Endothelial cell of umbilical vein (primary cell): ENCODE results near the gene SUMO2. TPM values are rescaled to one million over a fixed set of nuclear protein-coding genes. Genes with fewer than 3 reads are reported as not detected.

Experiments used
- BruUV-seq: library from RNA; stranded (reverse); fragments of 400-500 nt; replicated peaks from 2 replicates; lab custom pipeline; 2021; lab: Mats Ljungman, UMichigan
- CTCF ChIA-PET: fragments of 300-600, 350-600 bp; sonication (Branson Sonifier 250); formaldehyde crosslinking; loops from one replicate; lab custom pipeline; 2021; ENCODE audit warnings: antibody characterized with exemption, inconsistent platforms; lab: Charles Lee
- POLR2A ChIA-PET: fragments of 300-600, 350-600 bp; sonication (Branson Sonifier 250); formaldehyde crosslinking; loops from one replicate; lab custom pipeline; 2021; ENCODE audit warnings: antibody characterized with exemption, inconsistent platforms; lab: Charles Lee
- DNase-seq: peaks from one replicate; pipeline ENCODE4 v3.0.0-alpha.2; 2011; ENCODE audit warnings: low read depth, low spot score
- FAIRE-seq: peaks from 2 replicates; lab custom pipeline; 2011; peaks lifted over from hg19 to GRCh38; lab: Jason Lieb, UNC
- H2AFZ ChIP-seq: 2 replicates; pipeline ENCODE4 v1.6.0; 2012; ENCODE audit warnings: low read depth, low read length, control low read depth, inconsistent platforms
- H3K27ac ChIP-seq: 2 replicates; pipeline ENCODE4 v1.5.1; 2011; ENCODE audit warnings: low read depth, mild to moderate bottlenecking, control low read depth, low read length, moderate library complexity; ENCODE audit not compliant: insufficient read depth
- H3K27me3 ChIP-seq, 2 experiments: 2 replicates each; pipeline versions ENCODE4 v1.6.0 to v1.6.1; 2011; ENCODE audit warnings: low read length in 2 of 2, mixed read lengths in 1 of 2; ENCODE audit not compliant: control insufficient read depth in 2 of 2, insufficient read depth in 2 of 2
- H3K36me3 ChIP-seq, 2 experiments: 2 replicates in 1 of 2; 3 replicates in 1 of 2; pipeline ENCODE4 v1.5.1; 2011; ENCODE audit warnings: low read length in 2 of 2, mild to moderate bottlenecking in 1 of 2, moderate library complexity in 1 of 2; ENCODE audit not compliant: control insufficient read depth in 2 of 2, insufficient read depth in 2 of 2; ENCODE audit errors: extremely low read depth in 1 of 2
- H3K4me1 ChIP-seq: 3 replicates; pipeline ENCODE4 v1.5.1; 2011; ENCODE audit warnings: mild to moderate bottlenecking, low read length; ENCODE audit not compliant: control insufficient read depth, insufficient read depth; ENCODE audit errors: extremely low read depth
- H3K4me2 ChIP-seq: 2 replicates; pipeline ENCODE4 v1.6.1; 2011; ENCODE audit warnings: low read length, control low read depth, mixed read lengths; ENCODE audit not compliant: insufficient read depth
- H3K4me3 ChIP-seq, 3 experiments: fragments of 200-600 bp in 1 of 3; sonication (generic), shearing (Covaris generic) in 1 of 3; replicated peaks in 1 of 3; 2 replicates each; pipeline ENCODE4 v1.5.1; 2011 to 2016; ENCODE audit warnings: control low read depth in 3 of 3, low read length in 3 of 3, mild to moderate bottlenecking in 2 of 3, inconsistent platforms in 1 of 3, low read depth in 1 of 3, moderate library complexity in 1 of 3; ENCODE audit not compliant: insufficient read depth in 1 of 3
- H3K79me2 ChIP-seq: 2 replicates; pipeline ENCODE4 v1.6.0; 2012; ENCODE audit warnings: low read length, inconsistent platforms; ENCODE audit not compliant: control insufficient read depth, insufficient read depth
- H3K9ac ChIP-seq: replicated peaks from 2 replicates; pipeline ENCODE3; 2011; ENCODE audit warnings: low read length, control low read depth; ENCODE audit not compliant: insufficient read depth; ENCODE audit errors: extremely low read depth
- H3K9me1 ChIP-seq: replicated peaks from 3 replicates; pipeline ENCODE4 v1.6.0; 2011; ENCODE audit warnings: mild to moderate bottlenecking, low read length; ENCODE audit not compliant: control insufficient read depth, insufficient read depth; ENCODE audit errors: extremely low read depth
- H3K9me3 ChIP-seq: replicated peaks from 2 replicates; pipeline ENCODE4 v1.5.1; 2012; ENCODE audit warnings: low read length, inconsistent platforms; ENCODE audit not compliant: control insufficient read depth, insufficient read depth
- H4K20me1 ChIP-seq: replicated peaks from 2 replicates; pipeline ENCODE3; 2011; ENCODE audit warnings: mild to moderate bottlenecking, low read length; ENCODE audit not compliant: control insufficient read depth, insufficient read depth; ENCODE audit errors: extremely low read depth
- EZH2 ChIP-seq: IDR thresholded peaks from 2 replicates; pipeline ENCODE4 v1.6.1; 2012; ENCODE audit warnings: borderline replicate concordance, low read depth, mild to moderate bottlenecking, moderate library complexity, low read length, inconsistent platforms; ENCODE audit not compliant: severe bottlenecking
- FOS ChIP-seq: IDR thresholded peaks from 2 replicates; pipeline ENCODE4 v1.6.1; 2011; ENCODE audit warnings: mild to moderate bottlenecking, low read length, moderate library complexity, borderline replicate concordance; ENCODE audit not compliant: insufficient read depth
- GATA2 ChIP-seq: IDR thresholded peaks from 2 replicates; pipeline ENCODE4 v1.7.0; 2011; ENCODE audit warnings: low read depth, mild to moderate bottlenecking, moderate library complexity, mixed read lengths, low read length; ENCODE audit not compliant: insufficient read length, insufficient read depth
- JUN ChIP-seq: IDR thresholded peaks from 2 replicates; pipeline ENCODE4 v1.6.1; 2011; ENCODE audit warnings: borderline replicate concordance, low read depth; ENCODE audit not compliant: insufficient read length, insufficient read depth
- MYC ChIP-seq: IDR thresholded peaks from one replicate; pipeline ENCODE4 v1.6.1; 2011; ENCODE audit warnings: mild to moderate bottlenecking, low read depth, low read length
- POLR2A ChIP-seq: IDR thresholded peaks from 2 replicates; pipeline ENCODE4 v1.6.1; 2012; ENCODE audit warnings: low read depth, mild to moderate bottlenecking, control low read depth, low read length
- POLR2AphosphoS5 ChIP-seq: IDR thresholded peaks from 2 replicates; pipeline ENCODE4 v1.6.1; 2012; ENCODE audit warnings: low read depth, mild to moderate bottlenecking, control low read depth, low read length, moderate library complexity; ENCODE audit not compliant: insufficient read depth
- dilution Hi-C: fragments of 300-500 bp; cut with MboI; formaldehyde crosslinking; loops from one replicate; pipeline ENCODE4 v1.15.0; 2019; ENCODE audit warnings: low sequenced_read_pairs; ENCODE audit not compliant: extremely low pct_ligation_motif_present
- intact Hi-C: fragments of 100-400 bp; cut with micrococcal nuclease; formaldehyde crosslinking; loops from one replicate; pipeline ENCODE4 v1.10.0; 2022
- polyA plus RNA-seq, 4 experiments: library from polyadenylated mRNA; depleted of rRNA in 3 of 4; stranded (reverse) in 3 of 4; unstranded in 1 of 4; fragments of >200 nt; gene quantifications; 2 replicates each; pipeline versions ENCODE4 v1.2.1 to v1.2.3, GENCODE V29; 2011 to 2012; ENCODE audit warnings: missing spikeins in 1 of 4
- total RNA-seq: library from RNA; stranded (reverse); gene quantifications from 2 replicates; pipeline ENCODE4 v1.2.3, GENCODE V29; 2021
- TF ChIP-seq, protein P1 (sequence below): IDR thresholded peaks from 2 replicates; pipeline ENCODE4 v1.6.1; 2011; ENCODE audit not compliant: insufficient read depth, insufficient read length
- TF ChIP-seq, protein P2 (sequence below), 2 donors: IDR thresholded peaks; 1 replicate in 1 of 2; 2 replicates in 1 of 2; pipeline ENCODE4 v1.5.1; 2011; ENCODE audit warnings: low read length in 2 of 2, mild to moderate bottlenecking in 2 of 2, moderate library complexity in 2 of 2, control low read depth in 1 of 2, inconsistent platforms in 1 of 2, low read depth in 1 of 2; ENCODE audit not compliant: insufficient read depth in 1 of 2; ENCODE audit errors: extremely low read depth in 1 of 2

SUMO2 gene
- total and polyA plus RNA-seq, 2 donors (not counting 3 experiments of a cell fraction or from before 2014, with no cell fraction given), result 75.6 to 437 TPM

DNA sequence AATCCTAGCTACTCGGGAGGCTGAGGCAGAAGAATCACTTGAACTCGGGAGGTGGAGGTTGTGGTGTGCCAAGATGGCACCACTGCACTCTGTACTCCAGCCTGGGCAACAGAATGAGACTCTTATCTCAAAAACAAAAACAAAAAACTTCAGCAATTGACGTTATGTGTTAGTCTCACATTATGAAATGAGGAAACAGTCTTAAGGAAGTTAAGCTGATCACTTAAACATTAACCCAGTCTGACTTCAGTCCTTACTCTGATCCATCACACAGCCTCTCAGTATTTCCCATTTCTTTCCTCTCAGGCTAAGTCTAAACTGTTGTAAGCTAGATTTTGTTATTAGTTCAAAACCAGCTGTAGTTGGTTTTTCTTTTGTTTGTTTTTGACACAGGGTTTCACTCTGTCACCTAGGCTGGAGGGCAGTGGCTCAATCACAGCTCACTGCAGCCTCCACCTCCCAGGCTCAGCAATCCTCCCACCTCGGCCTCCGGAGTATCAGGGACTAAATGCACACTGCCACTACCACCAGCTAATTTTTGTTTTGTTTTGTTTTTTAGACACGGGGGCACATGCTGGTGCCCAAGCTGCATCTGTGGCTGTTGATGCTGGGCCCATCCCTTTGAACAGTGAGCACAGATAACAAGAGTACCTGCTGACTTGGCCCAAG is 34.7 kb downstream of the SUMO2 start:
- Histone ChIP-seq H2AFZ (no peak overlapping the region), H3K9me1 (no peaks in the 10 kb centered on the region), H3K27ac (no peak overlapping the region), H3K9ac (no peak overlapping the region), H3K27me3 (no peaks in the 10 kb centered on the region), H3K36me3 (peaks cover 21 to 37% of the 10 kb centered on the region in 2 experiments), H3K79me2 (peaks cover 85% of the 10 kb centered on the region), H4K20me1 (no peaks in the 10 kb centered on the region), H3K4me3 (no peak overlapping the region), H3K9me3 (no peaks in the 10 kb centered on the region), H3K4me2 (no peak overlapping the region), H3K4me1 (peaks cover 9% of the 10 kb centered on the region)
- no TSS peak for BruUV-seq
- DNase-seq, result no peak
- intact Hi-C loops, result no loop called here
- CTCF ChIA-PET, result interaction anchor here (0.8 to 4.9 kb wide), 5 partner anchors 12 to 54 kb away, joined by 3 to 20 read pairs (median 4); no protein-coding TSS in a partner anchor
- dilution Hi-C loops, result no loop called here
- no peak for FAIRE-seq
- POLR2A ChIA-PET, result no interaction called here
- TF ChIP-seq MYC, result no peak
- TF ChIP-seq, protein P1, sequence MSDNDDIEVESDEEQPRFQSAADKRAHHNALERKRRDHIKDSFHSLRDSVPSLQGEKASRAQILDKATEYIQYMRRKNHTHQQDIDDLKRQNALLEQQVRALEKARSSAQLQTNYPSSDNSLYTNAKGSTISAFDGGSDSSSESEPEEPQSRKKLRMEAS, result no peak
- TF ChIP-seq FOS, result no peak
- TF ChIP-seq, protein P2, sequence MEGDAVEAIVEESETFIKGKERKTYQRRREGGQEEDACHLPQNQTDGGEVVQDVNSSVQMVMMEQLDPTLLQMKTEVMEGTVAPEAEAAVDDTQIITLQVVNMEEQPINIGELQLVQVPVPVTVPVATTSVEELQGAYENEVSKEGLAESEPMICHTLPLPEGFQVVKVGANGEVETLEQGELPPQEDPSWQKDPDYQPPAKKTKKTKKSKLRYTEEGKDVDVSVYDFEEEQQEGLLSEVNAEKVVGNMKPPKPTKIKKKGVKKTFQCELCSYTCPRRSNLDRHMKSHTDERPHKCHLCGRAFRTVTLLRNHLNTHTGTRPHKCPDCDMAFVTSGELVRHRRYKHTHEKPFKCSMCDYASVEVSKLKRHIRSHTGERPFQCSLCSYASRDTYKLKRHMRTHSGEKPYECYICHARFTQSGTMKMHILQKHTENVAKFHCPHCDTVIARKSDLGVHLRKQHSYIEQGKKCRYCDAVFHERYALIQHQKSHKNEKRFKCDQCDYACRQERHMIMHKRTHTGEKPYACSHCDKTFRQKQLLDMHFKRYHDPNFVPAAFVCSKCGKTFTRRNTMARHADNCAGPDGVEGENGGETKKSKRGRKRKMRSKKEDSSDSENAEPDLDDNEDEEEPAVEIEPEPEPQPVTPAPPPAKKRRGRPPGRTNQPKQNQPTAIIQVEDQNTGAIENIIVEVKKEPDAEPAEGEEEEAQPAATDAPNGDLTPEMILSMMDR (IDR thresholded peaks at IDR 0.05; ENCODE audit: extremely low read depth in 1 of 2, insufficient read depth in 1 of 2, low read depth in 1 of 2, low read length in 2 of 2), result no peak
- no peak for TF ChIP-seq POLR2A
- no peak for TF ChIP-seq GATA2
- TF ChIP-seq POLR2AphosphoS5, result no peak
- no peak for TF ChIP-seq EZH2
- TF ChIP-seq JUN, result no peak
